ENCODE results near the gene C2CD3.

Gene C2CD3

DNA sequence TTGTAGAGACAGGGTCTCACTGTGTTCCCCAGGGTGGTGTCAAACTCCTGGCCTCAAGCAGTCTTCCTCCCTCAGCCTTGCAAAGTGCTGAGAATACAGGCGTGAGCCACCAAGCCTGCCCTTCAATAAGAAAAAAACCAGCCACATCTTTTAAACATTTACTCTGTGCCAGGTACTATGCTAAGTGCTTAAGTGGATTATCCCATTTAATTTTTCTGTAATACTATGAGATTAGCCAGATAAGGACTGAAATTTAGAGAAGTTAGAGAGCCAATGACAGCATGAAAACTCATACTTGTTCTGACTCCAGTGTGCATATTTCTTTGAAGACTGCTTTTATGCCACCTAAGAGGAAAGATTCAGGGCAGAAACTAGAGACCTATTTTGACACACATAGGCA lies 35.9 kb upstream of the C2CD3 start:
- peaks cover 15% of the 10 kb centered on the region for H3K36me3 ChIP-seq
- TF ChIP-seq, protein P1, sequence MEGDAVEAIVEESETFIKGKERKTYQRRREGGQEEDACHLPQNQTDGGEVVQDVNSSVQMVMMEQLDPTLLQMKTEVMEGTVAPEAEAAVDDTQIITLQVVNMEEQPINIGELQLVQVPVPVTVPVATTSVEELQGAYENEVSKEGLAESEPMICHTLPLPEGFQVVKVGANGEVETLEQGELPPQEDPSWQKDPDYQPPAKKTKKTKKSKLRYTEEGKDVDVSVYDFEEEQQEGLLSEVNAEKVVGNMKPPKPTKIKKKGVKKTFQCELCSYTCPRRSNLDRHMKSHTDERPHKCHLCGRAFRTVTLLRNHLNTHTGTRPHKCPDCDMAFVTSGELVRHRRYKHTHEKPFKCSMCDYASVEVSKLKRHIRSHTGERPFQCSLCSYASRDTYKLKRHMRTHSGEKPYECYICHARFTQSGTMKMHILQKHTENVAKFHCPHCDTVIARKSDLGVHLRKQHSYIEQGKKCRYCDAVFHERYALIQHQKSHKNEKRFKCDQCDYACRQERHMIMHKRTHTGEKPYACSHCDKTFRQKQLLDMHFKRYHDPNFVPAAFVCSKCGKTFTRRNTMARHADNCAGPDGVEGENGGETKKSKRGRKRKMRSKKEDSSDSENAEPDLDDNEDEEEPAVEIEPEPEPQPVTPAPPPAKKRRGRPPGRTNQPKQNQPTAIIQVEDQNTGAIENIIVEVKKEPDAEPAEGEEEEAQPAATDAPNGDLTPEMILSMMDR (IDR thresholded peaks at IDR 0.05; ENCODE audit: low read depth, low read length), result no peak
- no peak for DNase-seq

DNA sequence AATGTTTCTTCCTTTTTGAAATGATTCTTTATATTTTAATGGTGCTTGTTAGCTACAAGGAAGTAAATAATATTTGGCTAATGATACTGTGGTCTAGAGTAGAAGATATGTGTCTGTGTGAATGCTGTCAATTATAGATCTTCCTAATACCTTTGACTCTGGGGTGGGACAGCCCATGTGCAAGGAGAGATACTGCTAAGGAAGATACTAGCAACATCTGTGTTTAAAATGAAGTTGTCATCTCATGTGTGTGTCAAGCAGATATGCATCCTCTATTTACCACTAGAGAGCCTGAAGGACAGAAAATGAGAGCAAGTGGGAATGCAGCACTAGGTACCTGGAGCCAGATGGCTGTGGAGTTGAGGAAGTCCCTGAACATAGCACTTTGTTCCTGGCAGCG lies 34.4 kb upstream of the C2CD3 start:
- DNase-seq, result no peak
- TF ChIP-seq, protein P1 (IDR thresholded peaks at IDR 0.05; ENCODE audit: low read depth, low read length), result no peak
- H3K27me3 ChIP-seq (ENCODE audit: insufficient read depth, low read depth, severe bottlenecking), result no peaks in the 10 kb centered on the region
- H3K4me3 ChIP-seq (ENCODE audit: low read depth, low read length), result no peak overlapping the region
- no peaks in the 10 kb centered on the region for H3K9me3 ChIP-seq (ENCODE audit: severe bottlenecking)
- H3K27ac ChIP-seq, result no peak overlapping the region
- peaks cover 10% of the 10 kb centered on the region for H3K36me3 ChIP-seq

More for the DNA sequence above, 35.9 kb upstream of the C2CD3 start:
- H3K9me3 ChIP-seq (ENCODE audit: severe bottlenecking), result no peaks in the 10 kb centered on the region
- H3K27me3 ChIP-seq (ENCODE audit: insufficient read depth, low read depth, severe bottlenecking), result no peaks in the 10 kb centered on the region
- H3K27ac ChIP-seq, result no peak overlapping the region
- H3K4me3 ChIP-seq (ENCODE audit: low read depth, low read length), result no peak overlapping the region

DNA sequence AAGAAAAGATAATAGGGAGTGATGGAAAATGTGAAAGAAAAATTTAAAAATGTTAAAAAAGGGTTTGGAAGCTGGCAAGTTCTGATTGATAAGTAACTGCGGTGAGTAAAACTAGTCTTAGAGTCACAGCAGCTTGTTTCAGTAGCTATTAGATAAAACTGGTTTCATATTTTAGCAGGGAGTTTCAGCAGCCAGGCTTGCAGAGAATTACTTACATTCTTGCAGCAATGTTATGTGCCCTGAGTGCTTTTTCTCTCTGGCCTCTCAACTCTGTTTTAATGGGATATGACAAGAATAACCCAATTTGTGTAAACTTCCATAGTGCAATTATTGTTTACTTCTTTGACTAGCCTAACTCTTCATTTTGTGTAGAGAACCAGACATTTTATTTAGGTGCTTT lies 33.9 kb upstream of the C2CD3 start:
- Histone ChIP-seq H3K9me3 (ENCODE audit: severe bottlenecking) (no peaks in the 10 kb centered on the region), H3K27me3 (ENCODE audit: insufficient read depth, low read depth, severe bottlenecking) (no peaks in the 10 kb centered on the region), H3K4me3 (ENCODE audit: low read depth, low read length) (no peak overlapping the region), H3K27ac (no peak overlapping the region), H3K36me3 (peaks cover 7% of the 10 kb centered on the region)
- no peak for DNase-seq
- TF ChIP-seq, protein P1 (IDR thresholded peaks at IDR 0.05; ENCODE audit: low read depth, low read length), result no peak

DNA sequence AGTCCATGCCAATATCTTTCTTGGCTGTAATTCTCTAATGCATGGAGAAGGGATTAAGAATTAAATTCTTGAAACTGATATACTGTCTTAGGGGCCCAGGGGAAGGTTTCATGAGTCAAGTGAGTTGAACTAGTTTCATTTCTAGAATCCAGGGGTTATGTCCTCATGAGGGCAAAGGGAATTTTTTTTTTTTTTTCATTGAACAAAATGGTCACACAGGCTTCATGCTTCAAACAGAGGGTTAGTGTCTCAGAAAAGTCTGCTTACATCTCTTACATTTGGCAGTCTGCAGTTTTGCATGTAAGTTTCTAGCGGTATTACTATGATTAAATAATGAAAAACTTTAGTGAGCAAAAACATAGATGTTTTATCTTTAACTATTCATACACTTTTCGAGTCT lies 33.2 kb upstream of the C2CD3 start:
- no peak for DNase-seq
- no peak overlapping the region for H3K27ac ChIP-seq
- TF ChIP-seq, protein P1 (IDR thresholded peaks at IDR 0.05; ENCODE audit: low read depth, low read length), result no peak
- H3K4me3 ChIP-seq (ENCODE audit: low read depth, low read length), result no peak overlapping the region
- H3K9me3 ChIP-seq (ENCODE audit: severe bottlenecking), result no peaks in the 10 kb centered on the region
- peaks cover 3% of the 10 kb centered on the region for H3K36me3 ChIP-seq
- H3K27me3 ChIP-seq (ENCODE audit: insufficient read depth, low read depth, severe bottlenecking), result no peaks in the 10 kb centered on the region

DNA sequence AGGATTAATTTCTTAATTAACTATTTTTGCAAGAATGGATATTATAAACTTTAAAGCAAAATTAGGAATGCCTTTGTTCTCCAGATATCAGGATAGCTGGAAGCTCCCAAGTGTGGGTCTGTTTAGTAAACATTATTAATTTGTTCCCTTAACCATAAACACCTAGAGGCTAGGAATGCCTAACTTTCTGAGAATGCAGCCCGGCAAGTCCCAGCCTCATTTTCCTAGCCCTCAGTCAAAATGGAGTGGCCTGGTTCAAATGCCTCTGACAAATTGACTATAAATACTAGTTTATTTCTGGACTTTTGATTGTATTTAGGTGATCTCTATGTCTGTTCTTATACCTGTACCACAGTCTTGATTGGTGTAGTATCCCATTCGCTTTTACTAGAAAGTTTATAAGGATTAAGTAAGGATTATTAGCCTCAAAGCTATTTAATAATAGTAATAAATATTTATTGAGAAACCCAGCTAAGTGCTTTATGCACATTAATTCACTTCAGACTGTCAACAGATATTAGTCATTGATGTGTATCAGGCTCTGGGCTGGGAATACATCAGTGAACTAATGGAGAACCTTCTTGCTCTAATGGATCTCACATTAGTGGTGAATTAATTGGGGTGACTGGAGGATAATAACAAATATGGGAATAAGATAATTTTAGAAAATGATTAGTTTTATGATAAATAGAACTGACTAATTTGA lies 26.1 kb upstream of the C2CD3 start:
- no peak for DNase-seq
- H3K9me3 ChIP-seq (ENCODE audit: severe bottlenecking), result no peaks in the 10 kb centered on the region
- TF ChIP-seq, protein P1 (IDR thresholded peaks at IDR 0.05; ENCODE audit: low read depth, low read length), result no peak
- no peak overlapping the region for H3K27ac ChIP-seq
- H3K27me3 ChIP-seq (ENCODE audit: insufficient read depth, low read depth, severe bottlenecking), result no peaks in the 10 kb centered on the region
- no peaks in the 10 kb centered on the region for H3K36me3 ChIP-seq
- no peak overlapping the region for H3K4me3 ChIP-seq (ENCODE audit: low read depth, low read length)

DNA sequence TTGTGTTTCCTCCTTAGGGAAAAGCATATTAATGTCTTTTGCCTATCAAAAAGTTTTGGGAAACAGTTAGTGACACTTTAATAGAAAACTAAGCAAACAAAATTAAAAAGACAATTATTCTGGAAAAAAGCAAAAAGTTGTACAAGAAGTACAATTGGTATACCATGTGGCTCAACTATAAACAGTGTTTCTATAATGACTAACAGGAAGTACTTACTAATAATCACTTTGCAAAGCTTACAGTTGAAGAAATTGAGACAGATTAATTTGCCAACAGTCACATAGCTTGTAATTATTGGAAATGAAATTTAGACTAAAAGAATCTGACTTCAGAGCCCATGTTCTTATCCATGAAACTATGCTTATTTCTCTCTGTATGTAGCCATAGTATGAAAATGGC lies 25.0 kb upstream of the C2CD3 start:
- H3K4me3 ChIP-seq (ENCODE audit: low read depth, low read length), result no peak overlapping the region
- no peak for DNase-seq
- H3K9me3 ChIP-seq (ENCODE audit: severe bottlenecking), result peaks cover 3% of the 10 kb centered on the region
- no peaks in the 10 kb centered on the region for H3K27me3 ChIP-seq (ENCODE audit: insufficient read depth, low read depth, severe bottlenecking)
- H3K27ac ChIP-seq, result no peak overlapping the region
- TF ChIP-seq, protein P1 (IDR thresholded peaks at IDR 0.05; ENCODE audit: low read depth, low read length), result no peak
- H3K36me3 ChIP-seq, result peaks cover 1% of the 10 kb centered on the region; the same call in 1 of the 2 replicates
